Activated T-helper 1 cell treated with anti-CD3 and anti-CD28 coated beads, Interleukin-12 subunit alpha, Interleukin-12 subunit beta, Interleukin-2, Interleukin-4 antibody, amounts not matched to agents 30 ng/mL and 10 ng/mL and 1 ng/mL, durations not matched to agents 14 hours and 24 hours and 36 hours (primary cell): ENCODE measurements around the gene TPMT. TPM values are rescaled to one million over a fixed set of nuclear protein-coding genes. Genes with fewer than 3 reads are reported as not detected.

Source experiments
- DNase-seq: peaks from one replicate; pipeline ENCODE4 v3.0.0; 2021; ENCODE audit warnings: low spot score
- H3K27ac Mint-ChIP-seq: one replicate; pipeline ENCODE4 v1.8.0; 2021; ENCODE audit warnings: mild to moderate bottlenecking, mixed read lengths
- H3K27me3 Mint-ChIP-seq: one replicate; pipeline ENCODE4 v1.8.0; 2022; ENCODE audit warnings: mild to moderate bottlenecking, moderate library complexity, mixed read lengths; ENCODE audit not compliant: insufficient read depth
- H3K36me3 Mint-ChIP-seq: one replicate; pipeline ENCODE4 v1.8.0; 2021; ENCODE audit warnings: low read depth, mixed read lengths
- H3K4me1 Mint-ChIP-seq: one replicate; pipeline ENCODE4 v1.8.0; 2021; ENCODE audit warnings: low read depth, mixed read lengths
- H3K4me3 Mint-ChIP-seq: one replicate; pipeline ENCODE4 v1.8.0; 2021; ENCODE audit warnings: mild to moderate bottlenecking, moderate library complexity, mixed read lengths
- H3K9me3 Mint-ChIP-seq: one replicate; pipeline ENCODE4 v1.8.0; 2021; ENCODE audit warnings: mixed read lengths
- intact Hi-C: fragments of 100-400 bp; cut with micrococcal nuclease; formaldehyde crosslinking; loops from one replicate; pipeline ENCODE4 v1.15.1; 2024
- total RNA-seq: library from RNA; stranded (reverse); gene quantifications from 2 replicates; pipeline ENCODE4 v1.2.3, GENCODE V29; 2022

TPMT gene
- total RNA-seq, 1 donor from 2014 or later, result 1.3 TPM

GRCh38 chr6:18099511-18099910 is 55.4 kb downstream of the TPMT start:
- no peak for DNase-seq
- Mint-ChIP-seq H3K4me1 (peaks cover 5% of the 10 kb centered on the region), H3K27ac (no peak overlapping the region), H3K9me3 (no peaks in the 10 kb centered on the region), H3K4me3 (no peak overlapping the region), H3K27me3 (peaks cover 18% of the 10 kb centered on the region), H3K36me3 (no peaks in the 10 kb centered on the region)
- intact Hi-C loops, result no loop called here

GRCh38 chr6:18096423-18096822 is 58.5 kb downstream of the TPMT start:
- Mint-ChIP-seq H3K27me3 (peaks cover 9% of the 10 kb centered on the region), H3K4me1 (peaks cover 5% of the 10 kb centered on the region), H3K36me3 (no peaks in the 10 kb centered on the region), H3K27ac (no peak overlapping the region), H3K9me3 (no peaks in the 10 kb centered on the region), H3K4me3 (no peak overlapping the region)
- intact Hi-C loops, result no loop called here
- no peak for DNase-seq

DNA sequence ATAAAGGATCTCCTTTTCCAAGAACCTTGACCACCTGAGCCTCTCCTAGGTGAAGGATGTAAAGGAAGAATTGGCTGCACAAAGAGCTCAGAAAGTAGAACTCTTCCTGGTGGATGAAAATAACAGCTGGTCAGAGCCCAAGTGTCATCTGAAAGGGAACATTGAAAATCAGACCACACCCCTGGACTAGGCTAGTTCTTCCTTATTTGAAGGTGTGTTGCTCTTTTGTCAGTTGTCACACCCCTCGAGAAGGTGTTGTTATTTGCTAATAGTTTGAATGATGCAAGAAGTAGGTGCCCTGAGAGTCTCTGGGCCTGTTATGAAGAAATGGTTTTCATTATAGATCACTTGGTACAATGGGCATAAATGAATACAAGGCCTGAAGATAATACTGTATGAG is 63.5 kb downstream of the TPMT start:
- Mint-ChIP-seq H3K27ac (no peak overlapping the region), H3K4me1 (no peaks in the 10 kb centered on the region), H3K27me3 (peaks cover 3% of the 10 kb centered on the region), H3K9me3 (peaks cover 9% of the 10 kb centered on the region), H3K36me3 (no peaks in the 10 kb centered on the region), H3K4me3 (no peak overlapping the region)
- intact Hi-C loops, result no loop called here
- DNase-seq, result no peak

DNA sequence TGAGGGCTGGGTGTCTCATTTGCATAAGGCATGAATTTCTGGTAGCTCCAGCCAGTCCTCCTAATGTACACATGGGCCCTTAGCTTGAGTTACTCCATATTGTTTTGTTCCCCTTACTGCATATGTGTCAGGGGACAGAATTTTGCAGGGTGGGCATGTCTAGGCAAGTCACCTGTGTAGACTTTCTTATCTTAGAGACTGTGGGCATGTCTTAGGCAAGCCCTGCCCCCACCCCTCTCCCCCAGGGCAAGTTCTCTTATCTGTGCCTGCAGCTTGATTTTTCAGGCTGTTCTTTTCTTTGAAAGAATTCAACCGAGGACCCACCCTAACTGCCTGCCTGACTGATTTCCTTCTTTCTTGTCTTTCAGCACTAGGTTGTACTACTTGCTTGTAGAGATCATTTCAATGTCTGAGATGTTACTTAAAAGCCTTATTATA is 64.5 kb downstream of the TPMT start:
- DNase-seq, result no peak
- Mint-ChIP-seq H3K36me3 (no peaks in the 10 kb centered on the region), H3K27me3 (no peaks in the 10 kb centered on the region), H3K27ac (no peak overlapping the region), H3K4me1 (no peaks in the 10 kb centered on the region), H3K4me3 (no peak overlapping the region), H3K9me3 (peaks cover 9% of the 10 kb centered on the region)
- intact Hi-C loops, result no loop called here

DNA sequence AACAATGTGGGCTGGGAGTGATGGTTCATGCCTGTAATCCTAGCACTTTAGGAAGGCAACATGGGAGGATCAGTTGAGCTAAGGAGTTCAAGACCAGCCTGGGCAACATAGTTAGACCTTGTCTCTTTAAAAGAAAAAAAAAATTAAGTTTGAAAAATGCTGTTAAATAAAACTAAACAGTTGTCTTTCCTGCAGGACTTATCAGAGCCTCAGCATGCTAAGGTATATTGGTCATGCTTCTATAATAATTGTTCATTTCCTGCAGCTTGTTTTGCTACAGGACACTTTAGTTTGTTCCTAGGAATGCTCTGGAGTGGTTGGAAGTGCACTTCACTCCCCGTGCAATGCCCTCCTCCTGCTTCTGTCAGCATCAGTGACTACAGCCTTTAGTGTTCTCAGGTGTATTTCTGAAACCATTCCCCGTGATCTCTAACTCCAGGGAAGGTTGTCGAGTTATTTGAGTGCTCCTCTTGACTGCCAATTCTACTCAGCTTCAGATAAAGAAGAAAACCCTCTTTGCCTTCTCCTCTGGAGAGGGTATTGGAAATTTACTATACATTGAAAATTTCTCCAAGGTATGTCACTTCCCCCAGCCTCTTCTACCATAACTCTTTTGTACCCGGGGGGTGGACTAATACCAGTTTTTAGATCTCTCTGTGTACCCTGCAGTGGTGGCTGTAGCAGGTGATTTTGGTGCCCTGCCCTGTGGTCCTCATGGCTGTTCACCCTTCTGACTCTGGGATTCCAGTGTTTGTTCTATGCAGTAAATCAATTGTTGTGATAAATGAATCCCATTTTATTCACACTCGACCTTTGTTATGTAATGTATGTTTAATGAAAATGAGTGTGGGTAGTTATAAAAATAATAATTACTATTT is 66.2 kb downstream of the TPMT start:
- Mint-ChIP-seq H3K27me3 (no peaks in the 10 kb centered on the region), H3K4me1 (no peaks in the 10 kb centered on the region), H3K27ac (no peak overlapping the region), H3K36me3 (no peaks in the 10 kb centered on the region), H3K9me3 (peaks cover 9% of the 10 kb centered on the region), H3K4me3 (no peak overlapping the region)
- no peak for DNase-seq
- intact Hi-C loops, result no loop called here

GRCh38 chr6:18087396-18088165 is 67.3 kb downstream of the TPMT start:
- peaks cover under 1% of the 10 kb centered on the region for H3K27me3 Mint-ChIP-seq
- H3K36me3 Mint-ChIP-seq, result no peaks in the 10 kb centered on the region
- H3K27ac Mint-ChIP-seq, result no peak overlapping the region
- no peak overlapping the region for H3K4me3 Mint-ChIP-seq
- DNase-seq, result no peak
- peaks cover 9% of the 10 kb centered on the region for H3K9me3 Mint-ChIP-seq
- intact Hi-C loops, result no loop called here
- no peaks in the 10 kb centered on the region for H3K4me1 Mint-ChIP-seq

GRCh38 chr6:18081025-18081668 is 73.7 kb downstream of the TPMT start:
- Mint-ChIP-seq H3K36me3 (no peaks in the 10 kb centered on the region), H3K4me1 (no peaks in the 10 kb centered on the region), H3K9me3 (peaks cover 9% of the 10 kb centered on the region), H3K27me3 (peaks cover 2% of the 10 kb centered on the region), H3K27ac (no peak overlapping the region), H3K4me3 (no peak overlapping the region)
- no peak for DNase-seq
- intact Hi-C loops, result no loop called here

GRCh38 chr6:18080544-18080943 is 74.3 kb downstream of the TPMT start:
- DNase-seq, result no peak
- Mint-ChIP-seq H3K4me1 (no peaks in the 10 kb centered on the region), H3K36me3 (no peaks in the 10 kb centered on the region), H3K27me3 (peaks cover 2% of the 10 kb centered on the region), H3K9me3 (peaks cover 14% of the 10 kb centered on the region), H3K27ac (no peak overlapping the region), H3K4me3 (no peak overlapping the region)
- intact Hi-C loops, result no loop called here

DNA sequence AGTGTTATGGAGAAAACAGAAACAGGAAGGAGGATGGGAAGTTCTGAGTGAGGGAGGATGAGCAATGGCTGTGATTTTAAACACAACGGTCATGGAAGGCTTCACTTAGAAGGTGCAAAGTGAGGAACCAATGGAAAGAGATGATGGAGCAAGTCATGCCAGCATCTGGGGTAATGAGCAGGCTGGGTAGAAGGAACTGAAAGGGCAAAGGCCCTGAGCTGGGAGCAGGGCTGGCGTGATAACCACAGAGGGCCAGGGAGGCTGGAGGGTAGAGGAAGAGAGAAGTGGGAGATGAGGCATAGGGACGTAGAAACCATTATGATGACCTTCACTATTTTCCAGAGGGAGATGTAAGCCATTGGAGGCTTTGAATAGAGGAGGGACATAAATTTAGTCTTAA is 76.0 kb downstream of the TPMT start:
- no peaks in the 10 kb centered on the region for H3K4me1 Mint-ChIP-seq
- no peak for DNase-seq

More for the DNA sequence above, 76.0 kb downstream of the TPMT start:
- H3K9me3 Mint-ChIP-seq, result peaks cover 25% of the 10 kb centered on the region
- intact Hi-C loops, result no loop called here
- H3K36me3 Mint-ChIP-seq, result no peaks in the 10 kb centered on the region
- H3K4me3 Mint-ChIP-seq, result no peak overlapping the region
- no peak overlapping the region for H3K27ac Mint-ChIP-seq
- peaks cover 2% of the 10 kb centered on the region for H3K27me3 Mint-ChIP-seq

Other genes with a start within 250 kb of the TPMT start
- not detected in 2 replicates for gene KIF13A, start 167.4 kb downstream of the TPMT start, total RNA-seq
- 0.23 and 0.24 TPM in 2 replicates for gene NHLRC1, start 32.4 kb downstream of the TPMT start, total RNA-seq
- 7.1 and 7.2 TPM in 2 replicates for gene KDM1B, start 345 bp upstream of the TPMT start, total RNA-seq
- gene DEK, start 109.5 kb upstream of the TPMT start, total RNA-seq, result 163 and 170 TPM in 2 replicates
- gene RNF144B, start 232.3 kb upstream of the TPMT start, total RNA-seq, result 0.44 and 0.86 TPM in 2 replicates